HG03135 (cell line): ENCODE results near the gene OR5B3.
"Not testable (repeated sequence)": the region's sequence is repeated elsewhere in the genome, so short reads cannot be mapped to it uniquely, and the experiment has no call there.

ENCODE experiments used
- ATAC-seq: cut with Tn5 transposase; IDR thresholded peaks from one replicate; pipeline ENCODE4 v1.9.1; 2021; ENCODE audit warnings: mild to moderate bottlenecking, moderate library complexity; ENCODE audit not compliant: unreplicated experiment

The OR5B3 gene

GRCh38 chr11:58406774-58407173, at the start of gene OR5B3:
TSS of gene OR5B3 (minus strand) at chr11:58406874. CDS start at chr11:58403409, 3,465 bp downstream.
- ATAC-seq: no peak

GRCh38 chr11:58451585-58451984, 44.9 kb upstream of the OR5B3 start:
- no peak for ATAC-seq

GRCh38 chr11:58446294-58446693, 39.6 kb upstream of the OR5B3 start:
- ATAC-seq: no peak

DNA sequence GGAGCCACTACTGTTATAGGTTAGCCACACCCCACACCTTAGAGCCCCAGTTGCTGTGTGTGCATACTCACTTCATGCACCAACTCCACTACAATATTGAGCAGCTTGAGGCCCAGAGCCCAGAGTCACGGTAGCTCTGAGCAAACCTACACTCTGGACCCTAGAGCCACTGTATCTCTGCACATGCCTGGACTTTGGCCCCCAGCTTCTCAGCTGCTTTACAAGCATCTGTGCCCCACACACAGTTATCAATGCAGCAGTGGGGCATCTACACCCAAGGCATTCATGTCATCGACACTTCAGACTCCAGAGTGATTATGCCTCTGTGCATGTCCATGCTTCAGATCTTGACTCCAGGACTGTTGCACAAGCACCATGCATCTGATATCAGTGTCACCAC, 37.6 kb upstream of the OR5B3 start:
- ATAC-seq: no peak

GRCh38 chr11:58442136-58442535, 35.5 kb upstream of the OR5B3 start, which contains the start of gene OR5B12:
TSS of gene OR5B12 (minus strand) at chr11:58442236. CDS start at chr11:58440151, 2,085 bp downstream.
- no peak for ATAC-seq

- no peak for ATAC-seq
Measured at GRCh38 chr11:58438486-58438885, 31.8 kb upstream of the OR5B3 start.

- ATAC-seq: no peak
Measured at GRCh38 chr11:58434217-58434616, 27.5 kb upstream of the OR5B3 start.

DNA sequence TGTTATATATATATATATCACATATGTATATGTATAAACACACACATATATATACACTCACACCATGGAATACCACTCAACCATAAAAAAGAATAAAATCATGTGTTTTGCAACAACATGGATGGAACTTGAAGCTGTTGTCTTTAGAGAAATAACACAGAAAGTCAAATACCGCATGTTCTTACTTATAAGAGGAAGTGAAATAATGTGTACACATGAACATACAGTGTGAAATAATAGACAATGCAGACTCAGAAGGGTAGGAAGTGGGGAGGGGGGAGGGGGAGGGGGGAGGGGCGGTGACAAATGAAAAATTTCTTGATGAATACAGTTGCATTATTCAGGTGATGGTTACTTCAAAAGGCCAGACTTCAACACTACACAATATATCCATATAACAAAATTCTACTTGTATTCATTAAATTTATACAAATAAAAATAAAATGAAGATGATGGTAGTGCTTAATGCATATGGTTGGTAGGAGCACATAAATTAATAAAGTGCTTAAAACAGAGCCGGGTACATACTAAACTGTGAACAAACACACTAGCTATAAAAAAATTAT, 27.0 kb upstream of the OR5B3 start:
- ATAC-seq: no peak

GRCh38 chr11:58429273-58429672, 22.6 kb upstream of the OR5B3 start:
- no peak for ATAC-seq

DNA sequence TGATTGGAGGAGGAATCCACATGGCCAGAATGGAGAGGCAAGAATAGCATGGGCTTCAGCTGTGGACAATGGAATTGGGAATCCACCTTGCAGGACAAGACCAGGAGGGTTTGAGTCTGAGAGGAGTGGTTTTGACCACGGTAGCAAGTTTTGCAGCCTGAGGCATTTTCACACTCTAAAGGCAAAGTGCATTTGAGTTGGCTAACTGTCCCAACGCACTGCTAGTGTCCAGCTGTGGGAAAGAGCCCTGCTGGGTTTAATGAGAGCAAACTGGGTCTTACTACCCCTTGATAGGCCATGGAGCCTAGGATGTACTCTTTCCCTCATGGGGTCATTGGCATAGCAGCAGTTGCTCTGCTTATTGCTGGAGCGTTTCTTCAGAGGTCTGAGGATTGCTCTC, 21.3 kb upstream of the OR5B3 start, which contains the start of gene OR5B2:
TSS of gene OR5B2 (minus strand) at position 101 of the 400 bp plus-strand sequence. CDS start 4,860 bp downstream, outside the sequence.
- no peak for ATAC-seq

DNA sequence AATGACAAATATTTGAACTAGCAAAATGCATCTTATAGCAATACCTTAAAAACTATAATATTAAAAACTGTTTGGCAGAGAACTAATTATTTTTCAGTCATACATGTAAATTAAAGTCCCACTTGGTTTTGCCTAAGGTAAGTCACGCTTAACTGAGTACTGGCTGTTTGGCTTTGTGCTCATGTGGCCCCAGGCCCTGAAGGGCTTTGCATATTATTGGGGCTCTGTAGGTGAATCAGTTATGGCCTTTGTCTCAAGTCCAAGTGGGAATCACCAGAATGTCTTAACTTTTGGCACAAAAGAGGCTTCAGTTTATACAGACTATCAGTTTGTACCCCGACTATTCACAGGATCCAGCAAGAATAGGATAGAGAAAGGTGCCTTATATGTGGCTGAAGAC, 7.1 kb downstream of the OR5B3 start:
- ATAC-seq: not testable (repeated sequence)

DNA sequence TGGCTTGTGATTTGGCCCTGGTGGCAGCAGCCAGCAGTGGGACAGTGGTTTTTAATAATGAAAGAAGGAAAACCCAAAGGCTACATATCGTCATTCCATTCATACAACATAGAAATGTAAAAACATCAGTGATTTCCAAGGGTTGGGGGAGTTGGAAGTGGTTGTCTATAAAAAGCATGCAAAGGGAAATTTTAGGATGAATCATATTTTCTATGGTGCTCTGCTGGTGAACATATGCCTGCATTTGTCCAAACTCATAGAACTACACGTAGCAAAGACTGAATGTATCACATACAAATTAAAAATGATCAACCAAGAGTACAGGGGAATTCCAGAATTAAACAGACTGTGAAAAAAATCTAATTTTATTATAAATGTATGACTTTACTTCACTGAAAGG, 11.1 kb downstream of the OR5B3 start:
- no peak for ATAC-seq

DNA sequence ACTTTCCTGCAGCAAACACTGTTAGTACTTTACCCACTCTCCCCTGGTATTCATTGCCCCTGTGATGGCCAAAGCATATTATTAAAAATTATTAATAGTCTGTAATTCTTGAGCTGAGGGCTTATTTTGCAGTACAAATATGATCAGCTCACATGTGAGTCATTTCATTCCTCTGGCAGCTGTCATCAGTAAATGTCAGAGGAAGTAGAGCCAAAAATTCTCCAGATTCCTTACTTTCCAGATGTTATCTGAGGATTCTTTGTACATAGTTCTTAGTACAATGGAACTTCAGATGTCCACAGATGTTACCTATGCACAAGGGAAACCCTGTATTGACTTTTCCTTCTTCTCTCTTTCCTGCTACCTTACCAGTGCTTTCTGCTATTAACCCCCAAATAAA, 12.5 kb downstream of the OR5B3 start:
- no peak for ATAC-seq

- no peak for ATAC-seq
Measured at GRCh38 chr11:58392746-58393145, 13.9 kb downstream of the OR5B3 start.

GRCh38 chr11:58391879-58392278, 14.8 kb downstream of the OR5B3 start:
- ATAC-seq: no peak

GRCh38 chr11:58390551-58391063, 16.1 kb downstream of the OR5B3 start:
- ATAC-seq: no peak

GRCh38 chr11:58358969-58359368, 47.7 kb downstream of the OR5B3 start, which contains the start of gene OR5B17:
TSS of gene OR5B17 (minus strand) at chr11:58359069. CDS start at chr11:58359069, 0 bp downstream.
- ATAC-seq: no peak

DNA sequence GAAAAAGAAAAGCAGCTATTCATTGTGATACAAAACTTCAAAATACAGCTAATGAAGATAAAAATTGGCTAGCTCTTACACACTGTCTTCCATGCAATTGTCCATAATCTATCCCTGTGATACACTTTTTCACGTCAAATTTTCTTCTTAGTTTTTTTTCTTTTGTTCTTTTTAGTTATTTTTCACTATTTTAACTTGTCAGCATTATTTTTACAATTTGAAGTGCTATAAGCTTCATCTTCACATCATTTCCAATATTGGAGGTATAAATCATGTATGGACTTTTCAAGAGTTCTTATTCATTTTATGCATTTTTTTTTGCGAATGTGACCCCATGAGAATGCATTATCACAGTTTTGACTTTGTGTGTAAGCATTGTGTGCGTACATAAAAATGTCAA, 51.9 kb downstream of the OR5B3 start:
- no peak for ATAC-seq
